Measurements from ENCODE around the gene PMPCA.

The PMPCA gene

GRCh38 chr9:136438548-136439480 is 28.4 kb downstream of the PMPCA start:
- H3K4me3 ChIP-seq (ENCODE audit: low read length), result peak overlapping the region; percentile 88
- TF ChIP-seq ZNF274 (IDR thresholded peaks at IDR 0.05; ENCODE audit: low read depth, low read length), result no peak

DNA sequence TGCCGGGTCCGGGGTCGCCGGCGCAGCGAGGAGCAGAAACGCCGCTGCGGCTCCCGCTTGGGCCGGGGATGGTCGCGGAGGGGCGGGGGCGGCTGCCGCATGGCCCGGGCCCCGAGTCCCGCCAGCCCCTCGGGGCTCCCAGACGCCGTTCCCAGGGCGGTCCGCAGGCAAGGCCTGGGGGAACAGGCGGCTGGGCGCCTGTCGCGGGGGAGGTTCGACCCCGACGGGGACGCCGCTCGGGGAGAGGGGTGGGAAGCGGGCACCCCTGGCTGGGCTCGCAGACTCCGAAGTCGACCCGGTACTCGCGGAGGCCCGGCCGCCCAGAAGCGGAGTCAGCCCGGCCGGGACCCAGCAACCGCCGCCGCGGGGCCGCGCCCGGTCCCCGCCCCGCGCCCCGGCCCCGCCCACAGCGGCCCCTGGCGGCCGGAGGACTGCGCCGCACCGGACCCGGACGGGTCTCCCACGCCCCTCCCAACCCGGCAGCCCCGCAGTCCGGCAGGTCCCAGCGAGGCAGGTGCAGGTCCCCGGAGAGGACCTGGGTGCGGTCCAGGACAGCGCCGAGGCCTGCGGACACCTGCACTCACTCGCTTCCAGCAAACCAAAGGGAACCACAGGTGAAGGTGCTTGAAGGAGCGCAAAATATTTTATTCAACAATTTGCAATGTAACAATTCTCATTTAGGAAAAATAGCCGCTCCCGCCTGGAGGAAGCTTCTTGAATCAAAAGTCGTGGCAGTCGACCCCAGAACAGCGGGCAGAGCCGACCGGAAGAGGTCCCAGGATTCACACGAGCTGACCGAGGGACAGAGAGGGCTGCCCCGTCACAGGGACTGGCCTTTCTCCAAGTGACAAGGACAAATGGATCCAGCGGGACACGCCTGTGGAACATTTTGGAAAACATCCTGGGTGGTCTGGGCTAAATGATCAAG is 29.3 kb downstream of the PMPCA start, which contains the start of gene INPP5E:
Gene INPP5E (minus strand): TSS at position 365 of the 928 bp plus-strand sequence. CDS start 426 bp downstream, outside the sequence.
- no peak for TF ChIP-seq ZNF274 (IDR thresholded peaks at IDR 0.05; ENCODE audit: low read depth, low read length)
- peak within 1 kb of the TSS; percentile 88 for H3K4me3 ChIP-seq (ENCODE audit: low read length)

GRCh38 chr9:136441191-136441680 is 30.8 kb downstream of the PMPCA start:
- no peak overlapping the region for H3K4me3 ChIP-seq (ENCODE audit: low read length)

DNA sequence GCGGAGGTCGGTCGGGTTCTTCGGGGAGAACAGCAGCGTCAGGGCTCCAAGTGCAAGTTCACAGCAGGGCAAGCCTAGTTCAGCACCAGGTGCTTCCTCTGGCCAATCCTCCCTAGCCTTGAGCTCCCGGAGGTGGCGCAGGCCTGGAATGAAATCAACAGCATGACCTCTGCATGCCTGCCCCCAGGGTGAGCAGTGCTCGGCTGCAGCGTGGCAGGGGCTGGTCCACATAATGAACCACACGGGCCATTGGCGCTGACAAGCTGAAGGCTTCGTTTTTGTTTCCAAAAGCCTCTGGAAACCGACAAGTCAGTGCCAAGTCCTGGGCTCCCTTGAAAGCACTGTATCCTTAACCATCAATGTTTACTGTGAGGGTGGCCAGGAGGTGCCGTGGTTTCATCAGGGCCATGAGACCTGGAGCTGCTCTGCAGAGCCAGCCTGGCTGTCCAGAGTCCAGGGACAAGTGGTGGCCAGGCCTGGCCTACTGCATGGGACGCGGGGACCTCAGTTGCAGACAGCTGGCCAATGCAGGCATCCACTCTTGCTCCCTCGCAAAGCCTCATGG is 31.3 kb downstream of the PMPCA start:
- no peak overlapping the region for H3K4me3 ChIP-seq (ENCODE audit: low read length)
- no peak for TF ChIP-seq ZNF274 (IDR thresholded peaks at IDR 0.05; ENCODE audit: low read depth, low read length)

More at GRCh38 chr9:136441191-136441680, 30.8 kb downstream of the PMPCA start:
- no peak for TF ChIP-seq ZNF274 (IDR thresholded peaks at IDR 0.05; ENCODE audit: low read depth, low read length)

DNA sequence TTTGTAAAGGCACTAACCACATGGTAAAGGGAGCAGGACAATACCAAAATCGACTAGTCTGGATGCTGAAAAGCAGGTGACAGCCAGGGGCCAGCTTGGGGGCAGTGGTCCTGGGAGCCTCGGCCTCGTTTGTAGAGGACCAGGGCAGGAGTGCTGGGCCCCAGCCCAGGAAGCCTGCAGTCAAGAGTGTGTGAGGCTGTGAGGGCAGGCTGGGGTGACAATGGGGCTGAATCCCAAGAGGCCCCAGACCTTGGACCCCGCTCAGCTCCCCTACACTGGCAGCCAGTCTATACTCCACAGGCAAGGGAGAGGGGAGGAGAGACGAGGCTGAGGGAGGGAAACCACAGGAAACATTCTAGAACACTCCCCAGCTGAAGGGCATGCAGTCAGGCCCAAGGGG is 31.8 kb downstream of the PMPCA start:
- TF ChIP-seq ZNF274 (IDR thresholded peaks at IDR 0.05; ENCODE audit: low read depth, low read length), result no peak
- H3K4me3 ChIP-seq (ENCODE audit: low read length), result no peak overlapping the region

DNA sequence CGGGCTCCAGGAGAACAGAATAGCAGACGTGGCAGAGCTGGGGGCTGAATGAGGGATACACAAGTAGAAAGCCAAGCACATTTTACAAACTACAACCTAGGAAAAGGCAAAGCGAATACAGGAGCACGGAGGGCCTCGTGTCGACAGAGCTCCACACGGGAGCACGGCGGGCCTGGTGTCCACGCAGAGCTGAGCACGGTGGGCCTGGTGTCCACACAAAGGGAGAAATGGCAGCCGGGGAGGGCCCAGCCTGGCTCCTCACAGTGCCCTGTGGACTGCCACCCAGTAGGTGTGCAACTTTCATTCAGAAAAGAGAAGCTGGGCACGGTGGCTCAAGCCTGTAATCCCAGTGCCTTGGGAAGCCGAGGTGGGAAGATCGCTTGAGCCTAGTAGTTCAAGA is 32.6 kb downstream of the PMPCA start:
- no peak for TF ChIP-seq ZNF274 (IDR thresholded peaks at IDR 0.05; ENCODE audit: low read depth, low read length)
- H3K4me3 ChIP-seq (ENCODE audit: low read length), result no peak overlapping the region

GRCh38 chr9:136443687-136444086 is 33.2 kb downstream of the PMPCA start:
- H3K4me3 ChIP-seq (ENCODE audit: low read length), result no peak overlapping the region

GRCh38 chr9:136444102-136444501 is 33.6 kb downstream of the PMPCA start:
- no peak for TF ChIP-seq ZNF274 (IDR thresholded peaks at IDR 0.05; ENCODE audit: low read depth, low read length)
- H3K4me3 ChIP-seq (ENCODE audit: low read length), result no peak overlapping the region

More at GRCh38 chr9:136443687-136444086, 33.2 kb downstream of the PMPCA start:
- no peak for TF ChIP-seq ZNF274 (IDR thresholded peaks at IDR 0.05; ENCODE audit: low read depth, low read length)

DNA sequence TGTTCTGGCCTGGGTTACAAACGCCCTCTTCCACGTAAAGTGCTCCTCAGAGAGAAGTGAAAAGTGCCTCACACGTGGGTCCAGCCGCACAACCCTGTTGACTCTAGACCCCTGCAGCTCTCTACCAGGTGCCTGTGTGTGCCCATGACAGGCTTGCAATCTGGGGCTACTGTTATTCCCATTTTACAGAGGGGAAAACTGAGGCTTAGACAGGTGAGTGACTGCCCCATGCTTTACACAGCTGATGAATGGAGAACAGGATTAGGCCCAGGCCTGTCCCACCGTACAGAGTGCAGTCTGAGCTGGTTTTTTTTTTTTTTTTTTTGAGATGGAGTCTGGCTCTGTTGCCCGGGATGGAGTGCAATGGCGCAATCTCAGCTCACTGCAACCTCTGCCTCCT is 35.3 kb downstream of the PMPCA start:
- TF ChIP-seq ZNF274 (IDR thresholded peaks at IDR 0.05; ENCODE audit: low read depth, low read length), result no peak
- H3K4me3 ChIP-seq (ENCODE audit: low read length), result no peak overlapping the region

DNA sequence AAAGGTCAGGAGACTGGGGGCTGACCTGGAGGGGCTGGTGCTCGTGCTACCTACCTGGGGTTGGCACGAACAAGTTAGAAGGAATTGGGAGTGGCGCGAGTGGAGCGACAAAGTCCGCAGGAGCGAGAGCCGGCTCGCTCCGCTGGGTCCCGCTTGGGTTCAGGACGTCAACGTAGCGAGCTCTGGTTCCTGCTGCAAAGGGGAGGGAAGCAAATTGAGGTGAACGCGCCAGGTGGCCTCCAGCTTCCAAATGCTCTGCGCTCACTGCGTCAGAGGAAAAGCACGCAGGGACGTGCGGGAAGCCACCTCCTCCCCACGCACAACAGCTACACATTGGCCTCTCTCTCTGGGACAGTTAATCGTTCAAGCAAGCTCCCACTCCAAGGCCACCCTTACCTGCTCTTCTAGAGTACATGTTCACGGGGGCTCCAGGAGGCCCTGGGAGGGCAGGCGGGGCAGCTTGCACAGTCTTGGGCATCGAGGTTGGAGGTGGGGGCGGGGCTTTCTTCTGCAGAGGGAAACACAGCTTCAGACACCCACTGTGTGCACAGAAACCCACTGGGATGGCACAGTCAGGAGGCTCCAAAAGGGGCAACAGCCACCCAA is 36.8 kb downstream of the PMPCA start:
- no peak for TF ChIP-seq ZNF274 (IDR thresholded peaks at IDR 0.05; ENCODE audit: low read depth, low read length)
- H3K4me3 ChIP-seq (ENCODE audit: low read length), result no peak overlapping the region

DNA sequence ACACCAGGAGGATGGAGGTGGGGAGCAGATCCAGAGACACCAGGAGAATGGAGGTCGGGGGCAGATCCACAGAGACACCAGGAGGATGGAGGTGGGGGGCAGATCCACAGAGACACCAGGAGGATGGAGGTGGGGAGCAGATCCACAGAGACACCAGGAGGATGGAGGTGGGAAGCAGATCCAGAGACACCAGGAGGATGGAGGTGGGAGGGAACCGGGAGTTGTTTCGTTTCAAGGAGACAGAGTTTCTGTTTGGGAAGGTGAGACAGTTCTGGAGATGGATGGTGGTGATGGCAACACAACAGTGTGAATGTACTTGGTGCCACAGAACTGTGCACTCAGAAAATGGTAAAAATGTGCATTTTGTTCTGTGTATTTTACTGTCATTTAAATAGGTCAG is 38.2 kb downstream of the PMPCA start:
- no peak overlapping the region for H3K4me3 ChIP-seq (ENCODE audit: low read length)
- no peak for TF ChIP-seq ZNF274 (IDR thresholded peaks at IDR 0.05; ENCODE audit: low read depth, low read length)

GRCh38 chr9:136451221-136451877 is 40.9 kb downstream of the PMPCA start:
- no peak overlapping the region for H3K4me3 ChIP-seq (ENCODE audit: low read length)
- TF ChIP-seq ZNF274 (IDR thresholded peaks at IDR 0.05; ENCODE audit: low read depth, low read length), result no peak

- TF ChIP-seq ZNF274 (IDR thresholded peaks at IDR 0.05; ENCODE audit: low read depth, low read length), result no peak
Measured at GRCh38 chr9:136453326-136453725, 42.9 kb downstream of the PMPCA start.

More at GRCh38 chr9:136453326-136453725, 42.9 kb downstream of the PMPCA start:
- no peak overlapping the region for H3K4me3 ChIP-seq (ENCODE audit: low read length)
